ENCODE data around the gene ERMP1.
A peak's percentile ranks its signal among the peaks of the same experiment; 100 is the strongest.

The ERMP1 gene

GRCh38 chr9:5825223-5825622 lies 7.7 kb downstream of the ERMP1 start:
- Histone ChIP-seq H3K27ac (ENCODE audit: low read depth, low read length) (no peak overlapping the region), H3K36me3 (ENCODE audit: control insufficient read depth in 5 of 5, insufficient read depth in 5 of 5, low read length in 5 of 5) (peaks cover 10 to 17% (median 11%) of the 10 kb centered on the region in 5 donors)

GRCh38 chr9:5820425-5820824 lies 12.5 kb downstream of the ERMP1 start:
- peaks cover 0 to 17% (median 4%) of the 10 kb centered on the region in 5 donors for H3K4me1 ChIP-seq (ENCODE audit: control insufficient read depth in 5 of 5, insufficient read depth in 5 of 5, low read length in 5 of 5)
- H3K4me3 ChIP-seq (ENCODE audit: low read depth in 1 of 5, low read length in 5 of 5) = no peak overlapping the region
- peak overlapping the region; percentile 85 for H3K27ac ChIP-seq (ENCODE audit: low read depth, low read length)
- no peaks in the 10 kb centered on the region for H3K9me3 ChIP-seq (ENCODE audit: control insufficient read depth in 5 of 5, low read length in 5 of 5)
- H3K36me3 ChIP-seq (ENCODE audit: control insufficient read depth in 5 of 5, insufficient read depth in 5 of 5, low read length in 5 of 5) = peaks cover 7 to 20% (median 17%) of the 10 kb centered on the region in 5 donors
- no peaks in the 10 kb centered on the region for H3K27me3 ChIP-seq (ENCODE audit: control insufficient read depth in 5 of 5, insufficient read depth in 4 of 5, low read length in 5 of 5)
- H3K9ac ChIP-seq (ENCODE audit: low read length in 5 of 5) = peak overlapping the region in 2 of 5 donors; percentile 10 to 60

More at GRCh38 chr9:5825223-5825622, 7.7 kb downstream of the ERMP1 start:
- H3K9ac ChIP-seq (ENCODE audit: low read length in 5 of 5) = no peak overlapping the region
- H3K4me3 ChIP-seq (ENCODE audit: low read depth in 1 of 5, low read length in 5 of 5) = no peak overlapping the region
- H3K4me1 ChIP-seq (ENCODE audit: control insufficient read depth in 5 of 5, insufficient read depth in 5 of 5, low read length in 5 of 5) = peaks cover 0 to 21% (median 4%) of the 10 kb centered on the region in 5 donors
- H3K9me3 ChIP-seq (ENCODE audit: control insufficient read depth in 5 of 5, low read length in 5 of 5) = no peaks in the 10 kb centered on the region
- H3K27me3 ChIP-seq (ENCODE audit: control insufficient read depth in 5 of 5, insufficient read depth in 4 of 5, low read length in 5 of 5) = no peaks in the 10 kb centered on the region

GRCh38 chr9:5819174-5819573 lies 13.7 kb downstream of the ERMP1 start:
- H3K4me3 ChIP-seq (ENCODE audit: low read depth in 1 of 5, low read length in 5 of 5) = no peak overlapping the region
- no peak overlapping the region for H3K9ac ChIP-seq (ENCODE audit: low read length in 5 of 5)
- no peak overlapping the region for H3K27ac ChIP-seq (ENCODE audit: low read depth, low read length)
- no peaks in the 10 kb centered on the region for H3K27me3 ChIP-seq (ENCODE audit: control insufficient read depth in 5 of 5, insufficient read depth in 4 of 5, low read length in 5 of 5)
- no peaks in the 10 kb centered on the region for H3K9me3 ChIP-seq (ENCODE audit: control insufficient read depth in 5 of 5, low read length in 5 of 5)
- peaks cover 0 to 22% (median 4%) of the 10 kb centered on the region in 5 donors for H3K4me1 ChIP-seq (ENCODE audit: control insufficient read depth in 5 of 5, insufficient read depth in 5 of 5, low read length in 5 of 5)
- H3K36me3 ChIP-seq (ENCODE audit: control insufficient read depth in 5 of 5, insufficient read depth in 5 of 5, low read length in 5 of 5) = peaks cover 7 to 19% (median 13%) of the 10 kb centered on the region in 5 donors

- H3K36me3 ChIP-seq (ENCODE audit: control insufficient read depth in 5 of 5, insufficient read depth in 5 of 5, low read length in 5 of 5) = peaks cover 8 to 15% (median 12%) of the 10 kb centered on the region in 5 donors
- no peak overlapping the region for H3K27ac ChIP-seq (ENCODE audit: low read depth, low read length)
- no peak overlapping the region for H3K4me3 ChIP-seq (ENCODE audit: low read depth in 1 of 5, low read length in 5 of 5)
These were observed 14.3 kb downstream of the ERMP1 start for GRCh38 chr9:5818424-5819142.

DNA sequence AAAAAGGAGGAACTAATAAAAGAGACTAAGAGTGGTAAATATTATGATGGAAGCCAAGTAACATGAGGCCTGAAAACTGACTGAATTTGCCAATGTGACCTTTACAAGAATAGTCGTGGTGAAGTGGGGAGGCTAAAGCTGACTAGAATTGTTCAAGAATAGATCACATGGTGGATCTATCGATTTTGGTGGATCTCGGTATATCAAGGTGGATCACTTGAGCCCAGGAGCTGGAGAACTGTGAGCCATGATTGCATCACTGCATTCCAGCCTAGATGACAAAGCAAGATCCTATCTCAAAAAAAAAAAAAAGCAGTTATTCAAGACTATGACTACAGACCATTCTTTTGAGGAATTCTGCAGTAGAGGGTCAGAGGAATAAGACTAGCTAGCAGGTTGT lies 15.1 kb downstream of the ERMP1 start:
- Histone ChIP-seq H3K9ac (ENCODE audit: low read length in 5 of 5) (no peak overlapping the region), H3K27ac (ENCODE audit: low read depth, low read length) (no peak overlapping the region), H3K4me3 (ENCODE audit: low read depth in 1 of 5, low read length in 5 of 5) (no peak overlapping the region), H3K27me3 (ENCODE audit: control insufficient read depth in 5 of 5, insufficient read depth in 4 of 5, low read length in 5 of 5) (no peaks in the 10 kb centered on the region), H3K36me3 (ENCODE audit: control insufficient read depth in 5 of 5, insufficient read depth in 5 of 5, low read length in 5 of 5) (peaks cover 6 to 14% (median 10%) of the 10 kb centered on the region in 5 donors), H3K9me3 (ENCODE audit: control insufficient read depth in 5 of 5, low read length in 5 of 5) (no peaks in the 10 kb centered on the region), H3K4me1 (ENCODE audit: control insufficient read depth in 5 of 5, insufficient read depth in 5 of 5, low read length in 5 of 5) (peaks cover 0 to 22% (median 4%) of the 10 kb centered on the region in 5 donors)

More at GRCh38 chr9:5818424-5819142, 14.3 kb downstream of the ERMP1 start:
- Histone ChIP-seq H3K9me3 (ENCODE audit: control insufficient read depth in 5 of 5, low read length in 5 of 5) (no peaks in the 10 kb centered on the region), H3K27me3 (ENCODE audit: control insufficient read depth in 5 of 5, insufficient read depth in 4 of 5, low read length in 5 of 5) (no peaks in the 10 kb centered on the region), H3K9ac (ENCODE audit: low read length in 5 of 5) (no peak overlapping the region), H3K4me1 (ENCODE audit: control insufficient read depth in 5 of 5, insufficient read depth in 5 of 5, low read length in 5 of 5) (peaks cover 0 to 22% (median 4%) of the 10 kb centered on the region in 5 donors)

DNA sequence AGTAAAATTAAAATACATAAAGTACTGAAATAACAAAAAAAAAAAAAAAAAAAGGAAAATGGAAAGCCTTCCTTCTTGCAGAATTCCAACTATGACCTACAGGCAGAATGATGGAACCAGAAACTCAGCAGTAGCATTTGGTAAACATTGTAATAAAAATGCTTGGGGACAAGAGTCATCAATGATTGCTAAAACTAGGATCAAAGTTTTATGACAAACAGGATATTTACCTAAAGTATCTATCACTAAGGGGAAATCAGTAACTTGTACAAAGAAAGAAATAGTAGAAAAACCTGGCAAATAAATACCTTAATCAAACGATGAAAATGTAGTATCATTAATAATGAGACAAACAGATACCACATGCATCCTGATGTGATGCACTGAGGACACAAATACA lies 17.5 kb downstream of the ERMP1 start:
- Histone ChIP-seq H3K9ac (ENCODE audit: low read length in 5 of 5) (no peak overlapping the region), H3K9me3 (ENCODE audit: control insufficient read depth in 5 of 5, low read length in 5 of 5) (no peaks in the 10 kb centered on the region), H3K36me3 (ENCODE audit: control insufficient read depth in 5 of 5, insufficient read depth in 5 of 5, low read length in 5 of 5) (peaks cover 14 to 22% (median 17%) of the 10 kb centered on the region in 5 donors)

GRCh38 chr9:5813824-5814223 lies 19.1 kb downstream of the ERMP1 start:
- Histone ChIP-seq H3K9ac (ENCODE audit: low read length in 5 of 5) (no peak overlapping the region), H3K9me3 (ENCODE audit: control insufficient read depth in 5 of 5, low read length in 5 of 5) (no peaks in the 10 kb centered on the region), H3K27me3 (ENCODE audit: control insufficient read depth in 5 of 5, insufficient read depth in 4 of 5, low read length in 5 of 5) (no peaks in the 10 kb centered on the region), H3K36me3 (ENCODE audit: control insufficient read depth in 5 of 5, insufficient read depth in 5 of 5, low read length in 5 of 5) (peaks cover 21 to 33% (median 24%) of the 10 kb centered on the region in 5 donors), H3K4me3 (ENCODE audit: low read depth in 1 of 5, low read length in 5 of 5) (no peak overlapping the region), H3K4me1 (ENCODE audit: control insufficient read depth in 5 of 5, insufficient read depth in 5 of 5, low read length in 5 of 5) (peaks cover 0 to 6% (median 0%) of the 10 kb centered on the region in 5 donors), H3K27ac (ENCODE audit: low read depth, low read length) (no peak overlapping the region)

More for the DNA sequence above, 17.5 kb downstream of the ERMP1 start:
- H3K4me1 ChIP-seq (ENCODE audit: control insufficient read depth in 5 of 5, insufficient read depth in 5 of 5, low read length in 5 of 5) = peaks cover 0 to 9% (median under 1%) of the 10 kb centered on the region in 5 donors
- no peak overlapping the region for H3K27ac ChIP-seq (ENCODE audit: low read depth, low read length)
- H3K27me3 ChIP-seq (ENCODE audit: control insufficient read depth in 5 of 5, insufficient read depth in 4 of 5, low read length in 5 of 5) = no peaks in the 10 kb centered on the region
- no peak overlapping the region for H3K4me3 ChIP-seq (ENCODE audit: low read depth in 1 of 5, low read length in 5 of 5)

DNA sequence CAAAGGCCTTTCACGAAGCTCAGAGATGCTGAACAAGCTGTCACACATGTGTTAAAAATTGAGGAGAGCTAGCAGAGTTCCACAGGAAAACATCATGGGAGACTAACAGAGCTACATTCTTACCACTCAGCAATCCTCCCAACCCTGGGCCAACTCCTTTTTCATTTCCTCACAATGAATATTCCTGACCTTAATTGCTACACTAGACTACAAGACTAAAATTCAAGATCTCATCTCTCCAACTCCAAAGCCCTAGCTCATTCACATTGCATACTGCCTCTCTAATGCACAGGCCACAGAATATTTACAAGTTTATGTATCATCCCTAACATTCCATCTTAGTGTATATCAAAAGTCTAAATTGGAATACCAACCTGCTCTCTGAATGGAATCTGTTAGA lies 21.2 kb downstream of the ERMP1 start:
- no peak overlapping the region for H3K27ac ChIP-seq (ENCODE audit: low read depth, low read length)
- H3K4me3 ChIP-seq (ENCODE audit: low read depth in 1 of 5, low read length in 5 of 5) = no peak overlapping the region
- no peaks in the 10 kb centered on the region for H3K9me3 ChIP-seq (ENCODE audit: control insufficient read depth in 5 of 5, low read length in 5 of 5)
- H3K27me3 ChIP-seq (ENCODE audit: control insufficient read depth in 5 of 5, insufficient read depth in 4 of 5, low read length in 5 of 5) = no peaks in the 10 kb centered on the region
- no peak overlapping the region for H3K9ac ChIP-seq (ENCODE audit: low read length in 5 of 5)
- H3K4me1 ChIP-seq (ENCODE audit: control insufficient read depth in 5 of 5, insufficient read depth in 5 of 5, low read length in 5 of 5) = peaks cover 0 to 6% (median 0%) of the 10 kb centered on the region in 5 donors
- peaks cover 14 to 33% (median 22%) of the 10 kb centered on the region in 5 donors for H3K36me3 ChIP-seq (ENCODE audit: control insufficient read depth in 5 of 5, insufficient read depth in 5 of 5, low read length in 5 of 5)

- peaks cover 8 to 36% (median 14%) of the 10 kb centered on the region in 5 donors for H3K36me3 ChIP-seq (ENCODE audit: control insufficient read depth in 5 of 5, insufficient read depth in 5 of 5, low read length in 5 of 5)
- H3K9ac ChIP-seq (ENCODE audit: low read length in 5 of 5) = no peak overlapping the region
- H3K4me3 ChIP-seq (ENCODE audit: low read depth in 1 of 5, low read length in 5 of 5) = no peak overlapping the region
- H3K9me3 ChIP-seq (ENCODE audit: control insufficient read depth in 5 of 5, low read length in 5 of 5) = no peaks in the 10 kb centered on the region
- no peaks in the 10 kb centered on the region for H3K4me1 ChIP-seq (ENCODE audit: control insufficient read depth in 5 of 5, insufficient read depth in 5 of 5, low read length in 5 of 5)
- H3K27me3 ChIP-seq (ENCODE audit: control insufficient read depth in 5 of 5, insufficient read depth in 4 of 5, low read length in 5 of 5) = no peaks in the 10 kb centered on the region
- no peak overlapping the region for H3K27ac ChIP-seq (ENCODE audit: low read depth, low read length)
These were observed 27.4 kb downstream of the ERMP1 start for GRCh38 chr9:5805478-5805877.

GRCh38 chr9:5801739-5802113 lies 31.2 kb downstream of the ERMP1 start:
- no peak overlapping the region for H3K27ac ChIP-seq (ENCODE audit: low read depth, low read length)
- H3K27me3 ChIP-seq (ENCODE audit: control insufficient read depth in 5 of 5, insufficient read depth in 4 of 5, low read length in 5 of 5) = no peaks in the 10 kb centered on the region
- peaks cover 0 to 3% (median 0%) of the 10 kb centered on the region in 5 donors for H3K4me1 ChIP-seq (ENCODE audit: control insufficient read depth in 5 of 5, insufficient read depth in 5 of 5, low read length in 5 of 5)
- H3K4me3 ChIP-seq (ENCODE audit: low read depth in 1 of 5, low read length in 5 of 5) = no peak overlapping the region
- H3K9me3 ChIP-seq (ENCODE audit: control insufficient read depth in 5 of 5, low read length in 5 of 5) = no peaks in the 10 kb centered on the region
- no peak overlapping the region for H3K9ac ChIP-seq (ENCODE audit: low read length in 5 of 5)
- peaks cover 0 to 30% (median 11%) of the 10 kb centered on the region in 5 donors for H3K36me3 ChIP-seq (ENCODE audit: control insufficient read depth in 5 of 5, insufficient read depth in 5 of 5, low read length in 5 of 5)

All from subcutaneous abdominal adipose tissue (tissue), 5 donors.